Karpas-422 (cell line): ENCODE results near the gene PDSS1. TPM values are rescaled to one million over a fixed set of nuclear protein-coding genes. Genes with fewer than 3 reads are reported as not detected.

Experiments used
- DNase-seq: peaks from one replicate; pipeline ENCODE4 v3.0.0-alpha.2; 2015
- H2AFZ ChIP-seq: fragments of 200-600 bp; sonication (generic); 2 replicates; pipeline ENCODE4 v1.6.1; 2014; ENCODE audit warnings: antibody characterized with exemption, low read length, mixed read lengths
- H3K27ac ChIP-seq: fragments of 200-600 bp; sonication (generic); 2 replicates; pipeline ENCODE4 v1.5.1; 2014; ENCODE audit warnings: mild to moderate bottlenecking, low read length, moderate library complexity
- H3K27me3 ChIP-seq: fragments of 200-600 bp; sonication (generic); 2 replicates; pipeline ENCODE4 v1.6.1; 2014; ENCODE audit warnings: low read length, mixed read lengths
- H3K36me3 ChIP-seq: fragments of 200-600 bp; sonication (generic); 2 replicates; pipeline ENCODE4 v1.6.1; 2014; ENCODE audit warnings: low read length, mixed read lengths; ENCODE audit not compliant: insufficient read depth
- H3K4me1 ChIP-seq: fragments of 200-600 bp; sonication (generic); 2 replicates; pipeline ENCODE4 v1.6.1; 2014; ENCODE audit warnings: mild to moderate bottlenecking, low read length, mixed read lengths
- H3K4me2 ChIP-seq: fragments of 200-600 bp; sonication (generic); 2 replicates; pipeline ENCODE4 v1.6.1; 2014; ENCODE audit warnings: low read length, low read depth, mild to moderate bottlenecking; ENCODE audit not compliant: poor library complexity, severe bottlenecking
- H3K4me3 ChIP-seq: fragments of 200-600 bp; sonication (generic); 2 replicates; pipeline ENCODE4 v1.5.1; 2014; ENCODE audit warnings: mild to moderate bottlenecking, antibody characterized with exemption, low read length, mixed read lengths
- H3K79me2 ChIP-seq: fragments of 200-600 bp; sonication (generic); 2 replicates; pipeline ENCODE4 v1.6.1; 2014; ENCODE audit warnings: mild to moderate bottlenecking, low read length, mixed read lengths
- H3K9ac ChIP-seq: fragments of 200-600 bp; sonication (generic); 2 replicates; pipeline ENCODE4 v1.6.0; 2014; ENCODE audit warnings: low read length
- H3K9me2 ChIP-seq: fragments of 200-600 bp; sonication (generic), shearing (Covaris generic); replicated peaks from 2 replicates; pipeline ENCODE4 v1.6.0; 2014; ENCODE audit warnings: mild to moderate bottlenecking, low read length, moderate library complexity; ENCODE audit not compliant: insufficient read depth
- H3K9me3 ChIP-seq: fragments of 300-700, 200-600 bp; sonication (generic); 2 replicates; pipeline ENCODE4 v1.6.1; 2014; ENCODE audit warnings: low read length, mixed read lengths
- H4K20me1 ChIP-seq: fragments of 200-600 bp; sonication (generic); 2 replicates; pipeline ENCODE4 v1.6.1; 2014; ENCODE audit warnings: mild to moderate bottlenecking, antibody characterized with exemption, low read length, low read depth; ENCODE audit not compliant: insufficient read depth
- total RNA-seq: library from RNA; depleted of rRNA; stranded (reverse); fragments of >200 nt; shearing (Covaris generic); gene quantifications from 2 replicates; pipeline ENCODE4 v1.2.3, GENCODE V29; 2014; ENCODE audit warnings: low replicate concordance

PDSS1 gene
- total RNA-seq, 1 experiment from 2014 or later = 13.6 TPM

- no peak overlapping the region for H3K27ac ChIP-seq
- H3K4me3 ChIP-seq = no peak overlapping the region
- peaks cover 18% of the 10 kb centered on the region for H3K79me2 ChIP-seq
- peaks cover 14% of the 10 kb centered on the region for H3K4me1 ChIP-seq
- H3K9me3 ChIP-seq = no peaks in the 10 kb centered on the region
- no peak overlapping the region for H3K4me2 ChIP-seq
- no peaks in the 10 kb centered on the region for H3K27me3 ChIP-seq
- no peak for DNase-seq
- H4K20me1 ChIP-seq = no peaks in the 10 kb centered on the region
- H3K9me2 ChIP-seq = no peaks in the 10 kb centered on the region
- peaks cover 57% of the 10 kb centered on the region for H3K36me3 ChIP-seq
- no peak overlapping the region for H2AFZ ChIP-seq
- H3K9ac ChIP-seq = no peak overlapping the region
Measured at GRCh38 chr10:26733750-26734568, 36.5 kb downstream of the PDSS1 start.

GRCh38 chr10:26735435-26735834 is 37.9 kb downstream of the PDSS1 start:
- Histone ChIP-seq H3K27me3 (no peaks in the 10 kb centered on the region), H3K9ac (no peak overlapping the region), H3K9me2 (no peaks in the 10 kb centered on the region), H3K4me3 (no peak overlapping the region), H4K20me1 (no peaks in the 10 kb centered on the region), H2AFZ (no peak overlapping the region), H3K4me1 (peaks cover 20% of the 10 kb centered on the region), H3K36me3 (peaks cover 60% of the 10 kb centered on the region), H3K4me2 (no peak overlapping the region), H3K27ac (no peak overlapping the region), H3K9me3 (no peaks in the 10 kb centered on the region), H3K79me2 (peaks cover 15% of the 10 kb centered on the region)
- DNase-seq = no peak

DNA sequence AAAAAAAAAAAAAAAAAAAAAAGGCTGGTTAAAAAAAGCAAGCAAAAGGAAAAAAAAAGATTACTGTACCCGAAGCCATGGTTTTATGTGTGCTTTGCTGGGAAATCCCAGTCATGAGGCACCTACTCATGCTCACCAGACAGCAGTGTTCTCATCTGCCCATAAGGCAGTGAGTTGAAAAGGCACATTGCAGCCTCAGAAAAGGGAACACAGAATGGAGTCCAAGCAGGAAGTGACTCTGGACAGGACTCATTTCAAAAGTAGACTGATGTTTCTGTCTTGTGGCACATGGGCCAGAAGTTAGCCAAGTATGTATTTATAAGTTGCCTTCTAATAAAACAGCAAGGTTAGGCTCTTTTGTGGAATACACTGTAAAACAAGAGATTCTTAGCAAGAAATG is 40.2 kb downstream of the PDSS1 start:
- Histone ChIP-seq H3K4me3 (no peak overlapping the region), H2AFZ (no peak overlapping the region), H3K27me3 (no peaks in the 10 kb centered on the region), H3K9ac (no peak overlapping the region), H3K9me2 (no peaks in the 10 kb centered on the region), H3K79me2 (peaks cover 20% of the 10 kb centered on the region), H3K9me3 (no peaks in the 10 kb centered on the region), H3K4me1 (peaks cover 20% of the 10 kb centered on the region), H3K27ac (0 out of 2 replicates have a peak overlapping the region, but pooled peaks have one; percentile 35), H3K36me3 (peaks cover 68% of the 10 kb centered on the region), H4K20me1 (no peaks in the 10 kb centered on the region), H3K4me2 (no peak overlapping the region)
- no peak for DNase-seq

- no peaks in the 10 kb centered on the region for H4K20me1 ChIP-seq
- peaks cover 20% of the 10 kb centered on the region for H3K79me2 ChIP-seq
- peaks cover 72% of the 10 kb centered on the region for H3K36me3 ChIP-seq
- H3K27ac ChIP-seq = peak overlapping the region; percentile 56; the same call in 1 of the 2 replicates
- H3K4me2 ChIP-seq = peak overlapping the region; percentile 16
- no peak overlapping the region for H2AFZ ChIP-seq
- H3K9me3 ChIP-seq = no peaks in the 10 kb centered on the region
- H3K4me3 ChIP-seq = no peak overlapping the region
- no peaks in the 10 kb centered on the region for H3K9me2 ChIP-seq
- H3K4me1 ChIP-seq = peaks cover 20% of the 10 kb centered on the region
- DNase-seq = no peak
- no peak overlapping the region for H3K9ac ChIP-seq
- H3K27me3 ChIP-seq = no peaks in the 10 kb centered on the region
Measured at GRCh38 chr10:26738301-26738911, 40.9 kb downstream of the PDSS1 start.

DNA sequence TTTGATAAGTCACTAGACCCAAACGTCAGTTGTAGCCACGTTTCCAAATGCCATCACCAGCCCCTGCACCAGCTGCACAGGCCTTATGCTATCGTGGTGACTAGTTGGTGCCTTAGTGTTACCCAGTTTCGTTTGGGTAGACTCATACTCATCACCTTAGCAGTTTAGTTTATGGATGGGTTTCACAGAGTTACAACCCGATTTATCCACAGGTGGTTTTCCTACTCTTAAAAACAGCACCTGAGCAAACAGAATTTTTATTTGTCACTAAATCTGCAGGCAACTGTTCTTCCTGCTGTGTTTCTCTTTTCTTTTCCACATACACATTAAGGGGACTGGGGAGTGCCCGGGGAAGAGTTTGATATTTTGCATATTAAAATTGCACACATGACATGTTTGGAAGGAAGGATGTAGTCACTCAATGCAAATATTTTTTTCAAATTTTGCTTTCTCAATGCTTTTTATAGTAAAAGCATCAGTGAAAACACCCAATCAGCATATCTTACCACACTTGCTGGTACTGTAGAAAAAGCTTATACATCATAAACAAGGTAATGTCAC is 41.6 kb downstream of the PDSS1 start:
- no peak overlapping the region for H3K9ac ChIP-seq
- H3K4me1 ChIP-seq = peaks cover 20% of the 10 kb centered on the region
- H3K79me2 ChIP-seq = peaks cover 24% of the 10 kb centered on the region
- H3K4me2 ChIP-seq = peak overlapping the region; percentile 16
- no peaks in the 10 kb centered on the region for H3K9me2 ChIP-seq
- H3K27me3 ChIP-seq = no peaks in the 10 kb centered on the region
- peaks cover 70% of the 10 kb centered on the region for H3K36me3 ChIP-seq
- no peak overlapping the region for H3K4me3 ChIP-seq
- H3K9me3 ChIP-seq = no peaks in the 10 kb centered on the region
- peak overlapping the region; percentile 56 for H3K27ac ChIP-seq
- no peaks in the 10 kb centered on the region for H4K20me1 ChIP-seq
- DNase-seq = no peak
- no peak overlapping the region for H2AFZ ChIP-seq

DNA sequence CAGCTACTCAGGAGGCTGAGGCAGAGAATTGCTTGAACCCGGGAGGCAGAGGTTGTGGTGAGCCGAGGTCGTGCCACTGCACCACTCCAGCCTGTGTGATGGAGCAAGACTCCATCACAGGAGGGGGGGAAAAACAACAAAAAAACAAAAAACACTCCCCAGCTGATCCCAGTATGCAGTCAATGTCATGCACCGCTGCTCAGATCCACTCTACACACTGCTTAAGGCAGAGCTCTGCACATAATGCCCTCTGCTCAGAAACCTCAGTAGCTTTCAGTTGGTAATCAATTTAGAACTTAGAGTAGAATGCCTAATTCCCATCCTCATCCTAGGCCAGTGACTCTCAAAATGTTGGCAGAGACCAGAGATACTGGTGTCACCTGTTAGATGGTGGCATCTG is 43.9 kb downstream of the PDSS1 start:
- Histone ChIP-seq H3K9me2 (no peaks in the 10 kb centered on the region), H3K4me3 (no peak overlapping the region), H3K79me2 (peaks cover 19% of the 10 kb centered on the region), H2AFZ (no peak overlapping the region), H3K4me1 (peaks cover 20% of the 10 kb centered on the region), H3K4me2 (no peak overlapping the region), H3K36me3 (peaks cover 72% of the 10 kb centered on the region), H3K9me3 (no peaks in the 10 kb centered on the region), H3K27me3 (no peaks in the 10 kb centered on the region), H3K27ac (no peak overlapping the region), H3K9ac (no peak overlapping the region), H4K20me1 (no peaks in the 10 kb centered on the region)
- DNase-seq = no peak

GRCh38 chr10:26743091-26743490 is 45.6 kb downstream of the PDSS1 start:
- Histone ChIP-seq H2AFZ (no peak overlapping the region), H3K27ac (no peak overlapping the region), H3K4me3 (no peak overlapping the region), H3K4me2 (no peak overlapping the region), H4K20me1 (no peaks in the 10 kb centered on the region), H3K79me2 (peaks cover 22% of the 10 kb centered on the region), H3K9ac (no peak overlapping the region), H3K27me3 (no peaks in the 10 kb centered on the region), H3K9me2 (no peaks in the 10 kb centered on the region), H3K36me3 (peaks cover 77% of the 10 kb centered on the region), H3K4me1 (peaks cover 15% of the 10 kb centered on the region), H3K9me3 (no peaks in the 10 kb centered on the region)
- DNase-seq = no peak

GRCh38 chr10:26743841-26744240 is 46.3 kb downstream of the PDSS1 start:
- H3K27ac ChIP-seq = no peak overlapping the region
- H3K4me3 ChIP-seq = no peak overlapping the region
- no peak overlapping the region for H3K9ac ChIP-seq

More at GRCh38 chr10:26743841-26744240, 46.3 kb downstream of the PDSS1 start:
- Histone ChIP-seq H3K4me1 (peaks cover 7% of the 10 kb centered on the region), H3K36me3 (peaks cover 69% of the 10 kb centered on the region), H4K20me1 (no peaks in the 10 kb centered on the region), H3K9me3 (no peaks in the 10 kb centered on the region), H3K4me2 (no peak overlapping the region), H3K27me3 (no peaks in the 10 kb centered on the region), H3K79me2 (peaks cover 21% of the 10 kb centered on the region), H2AFZ (no peak overlapping the region), H3K9me2 (no peaks in the 10 kb centered on the region)
- no peak for DNase-seq
